Cardiac muscle cell (in vitro differentiated cells and primary cell): ENCODE measurements around the gene TBX21. TPM values are rescaled to one million over a fixed set of nuclear protein-coding genes. Genes with fewer than 3 reads are reported as not detected.

Experiments
- DNase-seq, 2 donors: peaks; one replicate each; pipeline versions ENCODE4 v3.0.0 to v3.0.0-alpha.2; 2010 to 2017; ENCODE audit warnings: low read depth in 1 of 2, low spot score in 1 of 2
- H3K27ac ChIP-seq: fragments of 200-600 bp; sonication (generic); 2 replicates; pipeline ENCODE4 v1.5.1; 2016
- H3K27me3 ChIP-seq: fragments of 200-600 bp; sonication (generic); 2 replicates; pipeline ENCODE4 v1.6.0; 2016; ENCODE audit warnings: control low read depth
- H3K36me3 ChIP-seq: fragments of 200-600 bp; sonication (generic); 2 replicates; pipeline ENCODE4 v1.5.1; 2016; ENCODE audit warnings: control low read depth
- H3K4me1 ChIP-seq: fragments of 200-600 bp; sonication (generic); 2 replicates; pipeline ENCODE4 v1.8.1; 2017; ENCODE audit warnings: low read depth, mild to moderate bottlenecking, mixed run types
- H3K4me3 ChIP-seq: fragments of 200-600 bp; sonication (generic); 2 replicates; pipeline ENCODE4 v1.5.1; 2016; ENCODE audit warnings: mild to moderate bottlenecking
- H3K9me3 ChIP-seq: fragments of 200-600 bp; sonication (generic); 2 replicates; pipeline ENCODE4 v1.5.1; 2017; ENCODE audit warnings: low read depth, mild to moderate bottlenecking, control low read depth
- polyA plus RNA-seq: library from polyadenylated mRNA; unstranded; fragments of >200 nt; fragmentation: Nextera tagmentation; extraction: Ambion mirVana; gene quantifications from 2 replicates; pipeline ENCODE4 v1.2.1, GENCODE V29; 2016
- total RNA-seq: library from RNA; depleted of rRNA; stranded (reverse); fragments of >200 nt; gene quantifications from 2 replicates; pipeline ENCODE4 v1.2.3, GENCODE V29; 2016
- TF ChIP-seq, protein P1 (sequence below): IDR thresholded peaks from 2 replicates; pipeline ENCODE4 v1.5.1; 2012; ENCODE audit warnings: low read depth, mild to moderate bottlenecking, low read length

The TBX21 gene
- total and polyA plus RNA-seq, 2 experiments from 2014 or later, result 0.12 to 2.9 TPM

DNA sequence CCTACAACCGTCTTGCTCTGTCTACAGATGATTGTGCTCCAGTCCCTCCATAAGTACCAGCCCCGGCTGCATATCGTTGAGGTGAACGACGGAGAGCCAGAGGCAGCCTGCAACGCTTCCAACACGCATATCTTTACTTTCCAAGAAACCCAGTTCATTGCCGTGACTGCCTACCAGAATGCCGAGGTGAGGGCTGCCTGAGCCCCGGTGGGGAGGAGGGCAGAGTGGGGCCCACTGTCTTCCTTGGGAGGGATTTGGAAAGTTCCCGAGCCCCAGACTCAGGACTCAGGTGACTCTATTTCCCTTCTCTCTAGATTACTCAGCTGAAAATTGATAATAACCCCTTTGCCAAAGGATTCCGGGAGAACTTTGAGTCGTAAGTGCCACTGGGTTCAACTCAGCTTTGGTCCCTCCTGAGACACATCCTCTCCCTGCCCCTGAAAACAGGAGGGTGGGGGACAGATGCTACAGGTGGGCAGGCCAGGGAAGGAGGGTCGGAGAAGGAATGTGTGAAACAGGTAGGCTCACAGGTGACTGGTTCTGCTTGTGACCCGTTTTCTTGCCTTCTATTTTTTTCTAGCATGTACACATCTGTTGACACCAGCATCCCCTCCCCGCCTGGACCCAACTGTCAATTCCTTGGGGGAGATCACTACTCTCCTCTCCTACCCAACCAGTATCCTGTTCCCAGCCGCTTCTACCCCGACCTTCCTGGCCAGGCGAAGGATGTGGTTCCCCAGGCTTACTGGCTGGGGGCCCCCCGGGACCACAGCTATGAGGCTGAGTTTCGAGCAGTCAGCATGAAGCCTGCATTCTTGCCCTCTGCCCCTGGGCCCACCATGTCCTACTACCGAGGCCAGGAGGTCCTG is 11.4 kb downstream of the TBX21 start:
- no peak overlapping the region for H3K4me3 ChIP-seq
- H3K36me3 ChIP-seq, result no peaks in the 10 kb centered on the region
- TF ChIP-seq, protein P1, sequence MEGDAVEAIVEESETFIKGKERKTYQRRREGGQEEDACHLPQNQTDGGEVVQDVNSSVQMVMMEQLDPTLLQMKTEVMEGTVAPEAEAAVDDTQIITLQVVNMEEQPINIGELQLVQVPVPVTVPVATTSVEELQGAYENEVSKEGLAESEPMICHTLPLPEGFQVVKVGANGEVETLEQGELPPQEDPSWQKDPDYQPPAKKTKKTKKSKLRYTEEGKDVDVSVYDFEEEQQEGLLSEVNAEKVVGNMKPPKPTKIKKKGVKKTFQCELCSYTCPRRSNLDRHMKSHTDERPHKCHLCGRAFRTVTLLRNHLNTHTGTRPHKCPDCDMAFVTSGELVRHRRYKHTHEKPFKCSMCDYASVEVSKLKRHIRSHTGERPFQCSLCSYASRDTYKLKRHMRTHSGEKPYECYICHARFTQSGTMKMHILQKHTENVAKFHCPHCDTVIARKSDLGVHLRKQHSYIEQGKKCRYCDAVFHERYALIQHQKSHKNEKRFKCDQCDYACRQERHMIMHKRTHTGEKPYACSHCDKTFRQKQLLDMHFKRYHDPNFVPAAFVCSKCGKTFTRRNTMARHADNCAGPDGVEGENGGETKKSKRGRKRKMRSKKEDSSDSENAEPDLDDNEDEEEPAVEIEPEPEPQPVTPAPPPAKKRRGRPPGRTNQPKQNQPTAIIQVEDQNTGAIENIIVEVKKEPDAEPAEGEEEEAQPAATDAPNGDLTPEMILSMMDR, result no peak
- no peaks in the 10 kb centered on the region for H3K9me3 ChIP-seq
- H3K4me1 ChIP-seq, result peaks cover 11% of the 10 kb centered on the region
- H3K27me3 ChIP-seq, result peaks cover under 1% of the 10 kb centered on the region
- DNase-seq, result no peak
- H3K27ac ChIP-seq, result no peak overlapping the region

DNA sequence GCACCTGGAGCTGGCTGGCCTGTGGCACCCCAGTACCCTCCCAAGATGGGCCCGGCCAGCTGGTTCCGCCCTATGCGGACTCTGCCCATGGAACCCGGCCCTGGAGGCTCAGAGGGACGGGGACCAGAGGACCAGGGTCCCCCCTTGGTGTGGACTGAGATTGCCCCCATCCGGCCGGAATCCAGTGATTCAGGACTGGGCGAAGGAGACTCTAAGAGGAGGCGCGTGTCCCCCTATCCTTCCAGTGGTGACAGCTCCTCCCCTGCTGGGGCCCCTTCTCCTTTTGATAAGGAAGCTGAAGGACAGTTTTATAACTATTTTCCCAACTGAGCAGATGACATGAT is 12.0 kb downstream of the TBX21 start:
- DNase-seq, result no peak
- Histone ChIP-seq H3K9me3 (no peaks in the 10 kb centered on the region), H3K36me3 (no peaks in the 10 kb centered on the region), H3K4me1 (peaks cover 11% of the 10 kb centered on the region), H3K27me3 (peaks cover 6% of the 10 kb centered on the region), H3K4me3 (no peak overlapping the region), H3K27ac (no peak overlapping the region)
- TF ChIP-seq, protein P1, result no peak

DNA sequence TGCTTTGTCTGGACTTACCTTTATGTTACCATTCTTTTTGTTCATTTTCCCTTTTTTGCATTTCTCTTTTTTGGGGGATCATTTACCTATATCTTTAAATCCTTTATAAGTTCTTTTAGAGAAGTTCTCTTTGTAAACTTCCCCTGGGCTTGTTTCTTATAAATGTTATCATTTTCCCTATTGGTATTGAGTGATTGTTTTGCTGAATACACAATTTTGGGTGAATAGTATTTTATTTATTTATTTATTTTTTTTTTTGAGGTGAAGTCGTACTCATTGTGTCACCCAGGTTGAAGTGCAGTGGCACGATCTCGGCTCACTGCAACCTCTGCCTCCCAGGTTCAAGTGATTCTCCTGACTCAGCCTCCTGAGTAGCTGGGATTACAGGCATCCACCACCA is 18.4 kb downstream of the TBX21 start:
- Histone ChIP-seq H3K36me3 (no peaks in the 10 kb centered on the region), H3K4me1 (no peaks in the 10 kb centered on the region), H3K27ac (no peak overlapping the region), H3K9me3 (no peaks in the 10 kb centered on the region), H3K27me3 (peaks cover 6% of the 10 kb centered on the region), H3K4me3 (no peak overlapping the region)
- no peak for DNase-seq
- TF ChIP-seq, protein P1, result no peak

DNA sequence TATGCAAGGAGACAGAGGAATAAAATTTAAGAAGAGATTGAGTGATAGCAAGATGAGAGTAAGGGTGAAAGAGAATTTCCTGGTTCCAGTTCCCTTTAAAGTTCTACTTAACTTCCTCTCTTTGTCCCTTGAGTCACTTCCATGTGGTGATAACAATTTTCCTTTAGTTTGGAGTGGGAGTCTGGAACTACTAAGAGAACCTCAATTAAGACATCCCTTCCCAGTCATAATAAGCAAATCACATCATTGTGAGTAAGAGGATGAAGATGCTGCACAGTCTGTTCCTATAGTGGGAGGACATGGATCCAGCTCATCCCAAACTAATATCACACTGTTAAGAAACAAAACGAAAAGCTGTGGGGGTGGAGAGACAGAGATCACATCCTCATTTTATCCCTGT is 24.4 kb downstream of the TBX21 start:
- no peak overlapping the region for H3K4me3 ChIP-seq
- TF ChIP-seq, protein P1, result no peak
- no peaks in the 10 kb centered on the region for H3K4me1 ChIP-seq
- no peaks in the 10 kb centered on the region for H3K36me3 ChIP-seq
- no peak overlapping the region for H3K27ac ChIP-seq
- peaks cover 16% of the 10 kb centered on the region for H3K27me3 ChIP-seq
- H3K9me3 ChIP-seq, result peaks cover 3% of the 10 kb centered on the region
- no peak for DNase-seq

DNA sequence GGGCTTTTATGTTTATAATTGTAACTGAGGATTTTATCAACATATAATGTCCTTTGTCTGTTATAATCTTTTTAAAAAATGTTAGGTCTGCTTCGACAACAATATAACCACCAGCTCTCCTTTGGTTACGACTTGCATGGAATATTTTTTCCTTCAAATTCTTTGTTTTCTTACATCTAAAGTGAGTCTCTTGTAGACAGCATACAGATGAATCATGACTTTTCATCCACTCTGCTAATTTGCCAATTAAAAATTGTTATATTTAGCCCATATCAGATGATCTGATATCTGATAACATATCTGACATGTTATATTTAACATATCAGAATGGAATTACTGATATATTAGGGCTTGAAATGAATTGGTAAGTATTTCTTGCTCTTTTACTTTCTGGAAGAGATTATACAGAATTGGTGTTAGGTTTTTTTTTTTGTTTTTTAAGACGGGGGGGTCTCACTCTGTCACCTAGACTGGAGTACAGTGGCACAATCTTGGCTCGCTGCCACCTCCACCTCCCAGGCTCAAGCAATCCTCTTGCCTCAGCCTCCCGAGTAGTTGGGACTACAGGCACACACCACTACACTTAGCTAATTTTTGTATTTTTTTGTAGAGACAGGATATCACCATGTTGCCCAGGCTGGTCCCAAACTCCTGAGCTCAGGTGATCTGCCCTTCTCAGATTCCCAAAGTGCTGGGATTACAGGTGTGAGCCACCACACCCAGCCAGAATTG is 27.5 kb downstream of the TBX21 start:
- no peak for DNase-seq
- no peak overlapping the region for H3K4me3 ChIP-seq
- H3K27me3 ChIP-seq, result peaks cover 16% of the 10 kb centered on the region
- no peak overlapping the region for H3K27ac ChIP-seq
- H3K36me3 ChIP-seq, result no peaks in the 10 kb centered on the region
- H3K4me1 ChIP-seq, result no peaks in the 10 kb centered on the region
- H3K9me3 ChIP-seq, result peaks cover 3% of the 10 kb centered on the region
- TF ChIP-seq, protein P1, result no peak
